Stimulated activated CD4-positive, alpha-beta T cell treated with anti-CD3 and anti-CD28 coated beads, Interleukin-1b, Interleukin-23, amount 100 ng/mL, for 48 hours (primary cell): Measurements from ENCODE around the gene PIK3R1.

Experiments used
- DNase-seq: peaks from one replicate; pipeline ENCODE4 v3.0.0-alpha.2; 2020

Gene PIK3R1

GRCh38 chr5:68334553-68334886, 119.0 kb downstream of the PIK3R1 start:
- no peak for DNase-seq

DNA sequence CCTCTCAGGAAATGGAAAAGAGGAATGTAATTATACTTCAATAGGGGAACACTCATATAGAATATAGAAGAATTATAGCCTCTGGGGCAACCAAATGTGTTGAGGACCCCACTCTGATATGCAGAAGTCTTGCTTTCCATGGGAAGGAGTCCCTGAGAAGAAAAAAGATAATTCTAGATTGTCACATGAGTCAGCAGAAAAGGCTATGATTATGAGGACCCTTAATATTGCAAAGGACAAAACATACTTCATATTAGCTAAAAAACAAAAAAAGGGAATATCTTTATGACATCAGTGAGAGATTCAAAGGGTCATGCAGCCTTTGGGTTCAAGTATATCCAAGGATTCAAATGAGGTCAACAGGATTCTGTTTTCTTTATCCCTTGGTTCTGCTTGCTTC, 119.5 kb downstream of the PIK3R1 start:
- DNase-seq: no peak

DNA sequence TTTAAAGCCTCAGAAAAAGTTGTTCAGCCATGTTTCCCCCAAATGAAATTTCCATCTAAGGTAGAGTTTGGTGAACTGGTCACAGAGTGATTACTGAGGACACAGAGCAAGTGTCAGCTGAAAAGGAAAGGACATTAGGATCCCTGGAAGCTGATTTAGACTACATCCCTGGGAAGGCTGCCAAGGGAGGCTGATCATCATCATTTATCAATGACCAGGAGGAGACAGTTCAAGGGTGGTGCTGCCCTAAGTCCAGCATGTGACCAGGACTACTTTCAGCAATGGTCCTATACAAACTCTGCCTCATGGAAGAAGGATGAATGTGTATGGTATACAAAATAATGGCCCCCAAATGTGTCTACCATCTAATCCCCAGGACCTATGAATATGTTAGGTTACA, 120.6 kb downstream of the PIK3R1 start:
- no peak for DNase-seq

- no peak for DNase-seq
These were observed 121.7 kb downstream of the PIK3R1 start for GRCh38 chr5:68337235-68337634.

- DNase-seq: no peak
These were observed 124.4 kb downstream of the PIK3R1 start for GRCh38 chr5:68339921-68340321.

- DNase-seq: no peak
These were observed 125.5 kb downstream of the PIK3R1 start for GRCh38 chr5:68341006-68341405.

- no peak for DNase-seq
These were observed 127.1 kb downstream of the PIK3R1 start for GRCh38 chr5:68342693-68343092.

GRCh38 chr5:68343421-68343826, 127.9 kb downstream of the PIK3R1 start:
- peak; percentile 26 for DNase-seq

DNA sequence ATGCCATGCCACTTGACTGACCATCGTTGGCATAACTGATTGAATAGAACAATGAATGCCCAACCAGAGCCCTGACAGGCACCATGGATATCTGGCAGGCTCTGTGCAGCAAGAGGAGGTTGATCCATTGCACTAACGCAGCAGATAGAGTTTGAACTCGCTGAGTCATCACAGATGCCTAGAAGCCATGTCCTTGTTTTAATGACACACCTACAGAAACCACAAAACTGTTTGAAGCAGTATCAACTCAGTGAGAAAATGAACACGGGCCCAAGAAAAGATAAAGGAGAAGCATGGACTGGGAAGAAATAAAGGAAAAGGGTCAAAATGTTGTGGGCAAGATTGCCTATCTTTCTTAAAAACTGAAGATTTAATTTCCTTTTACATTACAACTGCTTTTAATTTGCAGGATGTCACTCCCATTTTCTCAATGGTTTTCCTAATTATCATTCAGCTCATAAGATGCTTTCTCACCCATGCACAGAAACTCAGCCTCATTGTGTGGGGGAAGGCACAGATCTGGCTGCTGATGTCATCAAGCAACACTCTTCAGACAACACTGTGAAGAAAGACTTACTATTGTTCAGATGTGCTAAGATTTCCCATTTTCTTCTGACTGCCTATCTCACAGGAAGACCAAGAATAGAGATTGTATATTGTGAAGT, 129.0 kb downstream of the PIK3R1 start:
- DNase-seq: peak; percentile 22

DNA sequence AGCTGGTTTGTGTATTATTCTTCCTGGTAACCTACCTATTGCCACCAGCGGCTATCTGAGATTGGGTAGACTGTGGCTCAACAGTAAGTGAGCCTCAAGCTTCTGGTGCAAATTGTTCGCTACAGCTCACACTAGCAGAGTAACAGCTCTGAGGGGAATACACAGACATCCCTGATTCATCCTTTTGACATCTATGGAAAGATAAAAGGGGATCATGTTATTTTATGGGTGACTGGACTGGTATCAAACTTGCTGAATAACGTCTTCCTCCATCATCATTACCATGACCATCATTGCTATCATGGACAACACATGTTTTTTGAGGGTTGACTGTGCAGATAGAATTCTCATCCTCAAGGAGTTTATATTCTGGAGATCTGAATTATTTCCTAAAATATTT, 129.6 kb downstream of the PIK3R1 start:
- DNase-seq: no peak

GRCh38 chr5:68345582-68345981, 130.0 kb downstream of the PIK3R1 start:
- DNase-seq: no peak

- no peak for DNase-seq
These were observed 132.0 kb downstream of the PIK3R1 start for GRCh38 chr5:68347536-68347935.

- no peak for DNase-seq
These were observed 133.1 kb downstream of the PIK3R1 start for GRCh38 chr5:68348447-68349222.

DNA sequence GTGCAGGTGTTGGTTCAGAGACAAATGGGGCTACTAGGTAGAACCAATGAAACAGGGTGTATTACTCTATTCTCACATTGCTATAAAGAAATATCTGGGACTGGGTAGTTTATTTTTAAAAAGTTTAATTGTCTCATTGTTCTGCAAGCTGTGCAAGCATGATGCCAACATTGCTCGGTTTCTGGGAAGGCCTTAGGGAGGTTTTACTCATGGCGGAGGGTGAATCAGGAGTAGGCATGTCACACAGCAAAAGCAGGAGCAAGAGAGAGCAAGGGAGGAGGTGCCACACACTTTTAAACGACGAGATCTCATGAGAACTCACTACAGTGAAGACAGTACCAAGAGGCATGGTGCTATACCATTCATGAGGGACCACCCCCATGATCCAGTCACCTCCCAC, 134.6 kb downstream of the PIK3R1 start:
- no peak for DNase-seq
